EL (cell line): ENCODE results near the gene TMEM39A.

Source experiments
- DNase-seq: peaks from one replicate; pipeline ENCODE4 v3.0.0-alpha.2; 2016

Gene TMEM39A

DNA sequence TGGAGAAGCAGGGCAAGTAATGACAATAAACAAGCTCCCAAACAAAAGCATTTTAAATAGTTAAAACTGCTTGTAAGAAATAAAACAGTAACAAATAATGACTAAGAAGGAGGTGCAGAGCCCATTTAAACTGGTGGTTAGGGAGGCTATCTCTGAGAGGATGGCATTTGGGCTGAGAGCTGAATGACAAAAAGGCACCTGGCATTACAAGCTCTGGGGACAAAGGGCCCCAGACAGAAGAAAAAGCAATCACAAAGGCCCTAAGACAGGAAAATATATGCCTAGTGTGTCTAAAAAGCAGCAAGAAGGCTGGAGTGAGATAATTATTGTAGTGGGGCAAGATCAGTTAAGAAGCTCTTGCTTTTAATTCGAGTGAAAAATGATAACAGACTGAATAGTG lies 9.6 kb downstream of the TMEM39A start:
- DNase-seq, result no peak

DNA sequence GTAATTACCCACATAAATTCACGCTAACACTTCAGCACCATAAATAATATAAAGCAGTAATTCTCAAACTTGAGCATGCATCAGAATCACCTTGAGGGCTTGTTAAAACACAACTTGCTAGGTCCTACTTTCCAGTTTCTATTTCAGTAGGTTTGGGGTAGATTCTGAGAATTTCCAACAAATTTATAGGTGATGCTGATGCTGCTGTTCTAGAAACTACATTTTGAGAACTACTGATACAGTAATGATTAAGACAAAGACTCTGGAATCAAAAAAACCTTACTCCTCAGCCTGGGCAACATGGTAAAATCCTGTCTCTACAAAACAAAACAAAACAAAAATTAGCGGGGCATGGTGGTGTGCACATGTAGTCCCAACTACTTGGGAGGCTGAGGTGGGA lies 18.8 kb downstream of the TMEM39A start:
- DNase-seq, result no peak

DNA sequence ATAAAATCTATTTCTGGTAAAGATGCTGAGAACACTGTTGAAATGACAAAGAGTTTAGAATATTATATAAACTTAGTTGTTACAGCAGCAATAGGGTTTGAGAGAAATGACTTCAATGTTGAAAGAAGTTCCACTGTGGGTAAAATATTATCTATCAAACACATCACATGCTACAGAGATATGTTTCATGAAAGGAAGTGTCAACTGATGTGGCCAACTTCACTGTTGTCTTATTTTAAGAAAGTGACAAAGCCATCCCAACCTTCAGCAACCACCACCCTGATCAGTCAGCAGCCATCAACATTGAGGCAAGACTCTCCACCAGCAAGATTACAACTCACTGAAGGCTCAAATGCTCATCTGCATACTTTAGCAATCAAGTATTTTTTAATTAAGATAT lies 20.2 kb downstream of the TMEM39A start:
- DNase-seq, result no peak

DNA sequence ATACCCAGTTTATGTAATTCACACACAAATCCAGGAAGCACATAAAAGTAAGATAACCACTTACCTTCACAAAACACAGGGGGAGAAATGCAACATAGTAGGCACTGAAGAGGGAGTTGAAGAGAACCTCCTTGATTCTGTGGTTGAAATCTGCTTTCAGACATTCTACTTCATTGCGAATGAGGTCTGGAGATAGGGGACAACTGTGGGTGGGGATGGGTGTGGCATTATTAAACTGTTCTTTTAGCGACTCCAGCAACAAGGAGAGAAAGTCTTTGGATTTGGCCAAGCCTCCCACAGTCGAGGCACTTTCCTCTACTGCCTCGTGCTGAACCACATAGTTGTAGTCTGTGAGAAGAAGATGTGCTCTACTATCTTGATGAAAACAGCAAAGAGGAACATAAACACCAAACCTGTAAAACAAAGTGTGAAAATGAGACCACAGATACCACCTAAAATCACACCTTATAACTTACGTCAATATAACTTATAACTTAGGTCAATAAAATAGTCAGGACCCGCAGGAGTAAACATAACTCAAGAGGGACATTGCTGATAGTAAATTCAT lies 25.6 kb downstream of the TMEM39A start:
- no peak for DNase-seq

DNA sequence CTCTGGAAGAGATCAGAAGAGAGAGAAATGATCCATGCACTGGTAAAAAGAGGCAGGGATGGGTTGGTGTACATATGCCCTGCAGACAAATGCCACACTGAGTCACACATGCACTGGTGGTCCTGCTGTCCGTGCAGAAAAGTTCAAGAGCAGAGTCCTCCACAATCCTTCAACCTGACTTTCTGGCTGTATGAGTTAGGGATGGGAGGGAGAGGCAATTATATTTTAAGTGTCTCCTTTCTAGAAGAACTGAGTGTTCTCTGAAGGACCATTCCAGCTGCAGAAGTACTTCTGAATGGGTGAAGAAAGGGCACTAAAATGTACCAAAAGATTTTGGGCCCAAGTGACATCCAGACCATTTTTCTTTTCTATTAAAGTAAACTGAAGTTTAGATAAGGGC lies 26.4 kb downstream of the TMEM39A start:
- no peak for DNase-seq

DNA sequence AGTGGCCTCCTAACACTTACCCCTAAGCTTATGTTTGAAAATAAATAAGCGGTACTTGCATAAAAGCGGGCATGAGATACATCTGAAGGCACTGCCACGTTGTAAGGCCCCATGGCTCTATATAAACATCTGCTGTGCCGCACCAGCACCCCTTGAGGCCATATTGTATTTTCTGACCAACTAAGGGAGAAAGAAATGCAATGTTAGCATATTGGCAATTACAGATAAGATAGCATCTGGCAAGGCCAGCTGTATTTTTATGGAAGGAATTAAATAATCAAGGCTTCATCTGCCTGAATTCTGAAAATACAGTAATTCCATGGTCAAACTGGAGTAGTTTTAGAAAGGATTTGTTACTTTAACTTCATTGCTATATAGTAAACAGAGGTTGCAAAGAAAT lies 28.7 kb downstream of the TMEM39A start:
- DNase-seq, result no peak

DNA sequence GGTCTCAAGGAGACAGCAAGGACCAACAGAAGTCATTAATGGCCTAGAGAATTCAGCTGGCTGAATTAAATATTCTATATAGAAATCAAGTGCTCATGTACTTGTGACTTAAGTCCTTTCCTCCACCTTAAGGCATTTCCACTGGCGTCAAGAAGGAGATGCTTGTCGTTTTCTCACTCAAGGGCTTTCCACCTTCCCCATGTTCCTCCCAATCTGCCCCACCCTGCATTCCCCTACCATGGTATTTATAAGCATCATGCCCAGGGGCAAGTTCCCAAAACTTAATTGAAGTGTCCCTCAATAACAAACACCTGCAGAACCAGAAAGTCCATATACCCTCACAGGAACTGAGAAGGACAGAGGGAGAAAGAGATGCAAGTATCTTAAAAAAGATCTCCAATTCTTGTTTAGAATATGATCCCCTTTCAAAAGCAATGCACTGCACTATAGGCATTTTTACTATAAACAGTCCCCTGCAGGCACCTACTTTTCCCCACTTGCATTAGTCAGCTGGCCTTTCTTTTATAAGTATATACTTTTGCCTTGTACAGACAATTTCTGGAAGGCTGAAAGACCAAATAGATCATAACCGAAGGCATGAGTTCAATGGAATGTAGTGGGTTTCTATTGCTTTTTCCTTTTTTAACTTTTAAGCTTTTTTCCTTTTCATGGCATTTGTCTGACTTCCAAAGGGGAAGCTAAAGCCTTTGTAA lies 29.6 kb downstream of the TMEM39A start:
- DNase-seq, result no peak

DNA sequence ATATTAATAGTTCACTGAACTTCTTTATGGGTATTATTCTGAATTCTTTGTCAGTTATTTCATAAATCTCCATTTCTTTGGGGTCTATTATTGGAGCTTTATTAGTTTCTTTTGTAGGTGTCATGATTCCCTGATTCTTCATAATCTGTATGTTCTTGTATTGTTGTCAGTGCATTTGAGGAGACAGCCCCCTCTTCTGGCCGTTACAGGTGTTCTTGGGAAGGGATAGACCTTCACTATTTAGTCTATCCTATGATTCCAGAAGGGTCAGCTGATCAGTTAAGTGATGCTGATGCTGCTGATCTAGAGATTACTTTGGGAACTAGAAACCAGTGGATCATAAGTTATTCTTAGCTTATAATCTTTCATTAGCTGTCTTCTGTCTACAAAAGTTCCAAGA lies 34.9 kb downstream of the TMEM39A start:
- DNase-seq, result no peak

DNA sequence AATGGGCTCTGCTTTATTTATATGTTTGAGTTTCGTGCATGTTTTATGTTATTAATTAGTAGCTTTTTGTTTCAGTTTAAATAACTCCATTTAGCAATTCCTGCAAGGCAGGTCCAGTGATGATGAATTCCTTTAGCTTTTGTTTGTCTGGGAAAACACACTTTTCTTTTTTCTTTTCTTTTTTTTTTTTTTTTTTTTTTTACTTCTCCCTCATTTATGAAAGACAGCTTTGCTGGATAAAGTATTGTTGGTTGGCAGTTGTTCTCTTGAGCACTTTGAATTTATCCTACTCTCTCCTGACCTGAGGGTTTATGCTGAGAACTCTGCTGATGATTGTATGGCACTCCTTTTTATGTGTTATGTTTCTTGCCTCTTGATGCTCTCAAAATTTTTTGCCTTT lies 35.7 kb downstream of the TMEM39A start:
- no peak for DNase-seq

DNA sequence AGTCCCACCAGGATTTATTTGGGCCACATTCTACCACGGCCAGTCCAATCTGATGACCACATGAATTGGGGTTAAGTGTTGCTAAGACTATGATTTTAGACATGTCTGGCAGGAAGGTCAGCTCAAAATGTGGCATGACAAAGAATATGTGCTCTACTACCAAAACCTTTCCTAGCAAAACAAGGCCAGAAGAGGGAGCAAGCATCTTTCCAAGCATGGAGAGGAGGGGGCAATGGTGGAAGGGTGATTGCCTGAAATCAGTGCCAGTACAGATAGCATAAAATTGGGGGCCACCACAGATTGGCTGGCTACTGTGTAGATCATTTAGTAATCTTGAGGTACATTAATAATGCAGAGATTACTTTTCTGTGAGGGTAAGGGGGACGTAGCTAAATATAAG lies 43.2 kb downstream of the TMEM39A start:
- DNase-seq, result no peak

DNA sequence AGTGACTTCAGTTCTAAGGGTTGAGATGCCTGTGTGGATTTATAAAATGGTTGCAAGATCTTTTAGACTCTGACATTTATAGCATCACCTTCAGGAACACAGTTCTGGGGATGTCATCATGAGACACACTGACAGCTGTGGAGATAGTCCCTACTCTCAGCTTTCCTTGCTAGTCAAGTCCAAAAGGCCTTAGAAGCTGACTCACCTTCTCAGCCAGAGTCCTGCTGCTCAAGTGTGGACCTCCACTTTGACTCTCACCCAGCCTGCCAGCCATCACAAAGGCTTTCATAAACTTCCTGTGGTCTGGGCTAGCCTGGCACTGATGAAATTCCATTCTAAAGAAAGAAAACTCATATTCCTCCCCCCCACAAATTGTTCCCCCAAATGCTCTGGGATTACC lies 44.8 kb downstream of the TMEM39A start:
- DNase-seq, result peak; percentile 19

DNA sequence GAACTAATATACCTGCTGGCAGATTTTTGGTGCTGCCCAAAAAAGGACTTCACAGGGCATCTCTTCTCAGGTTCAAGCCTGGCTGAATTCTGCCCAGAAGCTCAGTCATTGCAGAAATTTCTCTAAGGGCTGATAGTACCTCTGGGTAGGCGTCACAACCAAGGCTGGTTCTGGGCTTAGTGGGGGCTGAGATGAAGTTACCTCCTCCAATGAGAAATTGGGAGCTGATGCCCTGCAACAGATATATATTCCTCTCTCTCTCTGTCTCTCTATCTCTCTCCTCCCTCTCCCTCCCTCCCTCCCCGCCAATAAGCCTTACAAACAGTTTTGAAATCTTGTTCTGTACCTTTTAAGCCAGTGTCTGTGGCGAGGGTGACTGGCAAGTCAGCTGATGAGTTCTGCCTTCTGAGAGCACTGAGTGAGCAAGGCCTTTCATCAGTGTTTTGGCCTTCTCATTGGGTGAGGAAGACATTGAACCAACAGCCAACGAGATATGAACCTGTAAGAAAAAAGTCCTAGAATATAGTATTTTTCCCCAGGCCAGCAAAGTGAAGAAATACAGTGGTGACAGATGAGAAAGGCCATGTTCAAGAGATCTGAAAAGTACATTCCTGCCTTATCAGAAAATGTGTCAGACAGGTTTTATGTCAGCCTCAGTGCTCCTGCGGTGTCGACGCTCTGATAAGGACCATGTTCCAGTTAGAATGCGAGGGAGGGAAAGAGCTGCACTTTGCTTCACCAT lies 45.5 kb downstream of the TMEM39A start:
- DNase-seq, result no peak

DNA sequence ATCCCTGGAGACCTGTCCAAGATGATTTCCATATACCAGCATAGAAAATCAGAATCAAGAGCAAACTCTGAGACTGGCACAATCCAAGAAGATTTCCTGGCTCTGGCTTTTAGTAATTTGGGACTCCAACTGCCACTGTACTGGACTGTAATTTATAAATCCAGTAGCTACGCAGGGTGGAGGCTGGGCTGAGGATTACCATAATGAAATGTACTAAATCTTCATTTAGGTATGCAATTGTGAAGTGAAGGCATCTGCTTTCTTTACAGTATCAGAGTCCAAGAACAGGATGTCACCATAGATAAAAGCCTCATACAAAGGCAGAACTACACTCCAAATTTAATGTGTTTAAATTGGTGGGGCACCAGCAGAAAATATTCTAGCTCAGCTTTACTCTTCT lies 46.5 kb downstream of the TMEM39A start:
- DNase-seq, result no peak

DNA sequence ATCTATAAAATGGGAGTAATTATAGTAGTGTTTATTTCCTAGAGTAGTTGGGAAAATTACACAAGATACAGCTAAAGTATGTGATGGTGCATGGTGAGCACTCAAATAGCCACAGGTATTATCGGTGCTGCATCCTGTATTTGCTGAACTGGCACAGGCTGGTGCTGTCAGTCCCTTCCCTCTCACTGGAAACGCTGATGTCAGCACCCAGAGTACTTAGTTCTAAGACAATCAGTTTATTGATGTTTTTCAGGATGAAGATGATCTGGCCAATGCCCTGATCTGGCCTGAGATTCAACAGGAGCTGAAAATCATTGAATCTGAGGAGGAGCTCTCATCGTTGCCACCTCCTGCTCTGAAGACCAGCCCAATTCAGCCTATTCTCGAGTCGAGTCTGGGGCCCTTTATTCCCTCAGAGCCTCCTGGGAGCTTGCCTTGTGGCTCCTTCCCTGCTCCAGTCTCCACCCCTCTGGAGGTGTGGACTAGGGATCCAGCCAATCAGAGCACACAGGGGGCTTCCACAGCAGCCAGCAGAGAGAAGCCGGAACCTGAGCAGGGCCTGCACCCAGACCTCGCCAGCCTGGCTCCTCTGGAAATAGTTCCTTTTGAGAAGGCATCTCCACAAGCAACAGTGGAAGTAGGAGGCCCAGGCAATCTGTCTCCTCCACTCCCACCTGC lies 49.7 kb downstream of the TMEM39A start:
- DNase-seq, result no peak

DNA sequence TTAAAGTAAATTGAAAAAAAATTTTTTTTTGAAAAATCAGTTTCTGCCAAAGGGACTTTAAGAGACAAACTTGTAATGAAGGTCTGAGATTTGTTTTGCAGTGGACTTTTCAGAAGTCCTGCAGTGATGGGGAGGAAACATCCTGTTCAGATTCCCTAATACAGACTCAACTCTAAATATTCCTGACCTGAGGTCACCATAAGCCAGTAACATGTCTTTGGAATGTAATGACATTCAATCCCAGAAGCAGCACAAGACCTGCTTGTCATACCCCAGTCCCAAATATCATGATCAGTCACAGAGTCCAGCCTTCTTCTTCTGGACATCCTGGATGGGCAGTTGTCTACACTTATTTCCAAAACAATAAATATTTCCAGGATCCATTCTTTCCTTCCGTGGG lies 53.6 kb downstream of the TMEM39A start:
- peak; percentile 31 for DNase-seq

DNA sequence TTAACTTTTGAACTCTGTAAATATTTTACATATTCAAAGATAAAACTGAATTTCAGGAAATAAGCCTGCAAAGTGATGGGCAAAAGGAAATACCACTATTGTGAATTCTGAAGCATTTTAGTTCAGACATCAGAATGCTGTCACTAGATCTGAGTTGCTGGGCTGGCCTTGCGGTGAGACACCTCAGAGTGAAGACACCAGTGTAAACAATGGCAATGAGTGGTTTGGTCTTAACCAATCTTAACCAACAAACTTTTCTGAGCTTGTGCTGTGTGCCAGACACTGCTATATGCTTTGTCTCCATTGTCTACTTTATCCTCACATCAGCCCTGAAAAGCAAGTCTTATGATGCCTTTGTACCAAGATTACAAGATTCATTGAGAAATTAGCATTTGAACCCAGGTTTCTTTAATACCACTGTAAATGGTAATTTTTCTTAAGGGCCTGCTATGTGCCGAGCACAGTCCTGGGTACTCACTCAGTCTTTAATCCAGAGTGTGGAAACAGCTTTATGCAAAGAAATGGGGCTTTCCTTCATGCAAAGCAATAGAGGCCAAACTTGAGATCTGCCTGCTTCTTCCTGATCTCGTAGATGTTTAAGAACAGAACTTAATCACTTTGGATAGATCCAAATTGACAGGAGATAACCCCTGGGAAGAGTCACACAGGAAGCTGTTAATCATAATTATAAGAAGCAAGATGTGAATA lies 55.0 kb downstream of the TMEM39A start:
- DNase-seq, result no peak

DNA sequence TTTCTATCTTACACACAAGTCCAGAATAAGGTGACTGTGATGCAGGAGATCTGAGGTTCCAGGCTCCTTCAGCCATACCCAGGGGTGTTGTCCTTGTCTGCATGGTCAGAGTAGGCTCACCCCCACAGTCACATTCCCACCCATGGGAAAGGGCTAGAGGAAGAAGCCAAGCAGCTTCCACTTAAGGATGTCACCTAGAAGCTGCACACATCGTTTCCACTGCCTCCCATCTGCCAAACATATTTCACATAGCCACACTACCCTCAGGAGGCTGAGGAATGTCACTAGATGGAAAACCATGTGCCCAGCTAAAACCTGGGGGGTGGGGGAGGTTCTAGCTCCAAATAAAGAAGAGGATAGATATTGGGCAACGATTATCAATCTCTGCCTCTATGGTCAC lies 58.1 kb downstream of the TMEM39A start:
- DNase-seq, result no peak

DNA sequence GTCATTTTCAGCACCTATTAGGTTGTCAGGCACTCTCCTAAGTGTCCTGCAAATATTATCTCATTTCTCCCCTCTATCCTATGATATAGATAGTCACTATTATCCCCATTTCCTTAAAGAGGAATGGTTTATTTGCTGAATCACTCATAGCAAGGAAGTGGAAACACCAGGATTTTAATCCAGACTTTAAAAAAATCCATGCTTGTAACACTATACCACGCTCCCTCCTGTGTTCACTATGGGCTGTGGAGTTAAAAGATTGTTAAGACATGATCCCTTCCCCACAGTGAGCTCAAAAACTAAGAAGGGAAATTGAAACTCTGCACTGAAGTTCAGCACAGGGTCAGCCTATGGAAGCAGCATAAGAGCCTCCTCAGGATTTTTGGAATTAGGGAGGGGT lies 60.2 kb downstream of the TMEM39A start:
- DNase-seq, result no peak

DNA sequence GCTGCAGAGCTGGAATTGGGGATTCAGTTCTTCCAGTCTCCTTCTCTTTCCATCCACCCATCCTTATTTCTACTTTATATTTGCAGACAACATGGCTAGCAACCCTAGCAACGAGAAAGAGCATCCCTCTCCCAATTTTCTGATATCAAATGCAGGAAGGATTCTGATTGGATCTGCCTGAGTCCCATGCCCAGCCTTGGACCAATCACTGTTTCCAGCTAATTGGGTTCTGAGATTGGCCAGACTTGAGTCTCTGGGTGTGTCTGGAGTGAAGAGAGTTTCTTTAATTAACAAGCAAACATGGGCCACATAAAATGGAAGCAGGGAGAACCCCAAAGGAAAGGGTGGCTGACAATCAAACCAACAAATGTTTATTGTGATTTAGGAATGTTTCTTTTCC lies 60.6 kb downstream of the TMEM39A start:
- no peak for DNase-seq

DNA sequence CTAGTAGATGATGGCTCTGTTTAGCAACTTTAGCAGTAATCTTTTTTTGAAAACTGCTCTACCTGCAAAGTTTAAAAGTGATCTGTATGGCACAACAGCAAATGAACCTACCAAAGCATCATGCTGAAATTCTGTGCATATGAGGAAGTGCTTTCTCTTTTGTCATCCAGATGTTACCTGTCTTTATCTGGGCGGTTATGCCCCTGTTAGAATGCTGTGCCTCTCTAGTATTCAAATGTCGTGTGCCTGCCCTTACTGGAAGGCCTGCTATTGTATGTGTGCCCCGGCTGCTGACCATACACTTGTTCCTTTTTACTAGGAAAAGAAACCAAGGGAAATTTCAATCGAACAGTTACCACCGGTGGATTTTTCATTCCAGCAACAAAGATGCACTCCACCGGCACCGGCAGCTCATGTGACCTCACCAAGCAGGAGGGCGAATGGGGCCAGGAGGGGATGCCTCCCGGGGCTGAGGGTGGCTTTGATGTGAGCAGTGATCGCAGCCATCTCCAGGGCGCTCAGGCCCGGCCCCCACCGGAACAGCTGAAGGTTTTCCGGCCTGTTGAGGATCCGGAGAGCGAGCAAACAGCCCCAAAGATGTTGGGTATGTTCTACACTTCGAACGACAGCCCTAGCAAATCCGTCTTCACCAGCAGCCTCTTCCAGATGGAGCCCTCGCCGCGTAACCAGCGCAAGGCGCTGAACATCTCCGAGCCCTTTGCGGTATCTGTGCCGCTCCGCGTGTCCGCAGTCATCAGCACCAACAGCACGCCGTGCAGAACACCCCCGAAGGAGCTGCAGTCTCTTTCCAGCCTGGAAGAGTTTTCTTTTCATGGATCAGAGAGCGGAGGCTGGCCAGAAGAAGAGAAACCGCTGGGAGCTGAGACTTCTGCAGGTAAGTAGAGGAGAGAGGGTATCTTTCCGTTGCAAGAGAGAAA lies 61.6 kb downstream of the TMEM39A start:
- no peak for DNase-seq

DNA sequence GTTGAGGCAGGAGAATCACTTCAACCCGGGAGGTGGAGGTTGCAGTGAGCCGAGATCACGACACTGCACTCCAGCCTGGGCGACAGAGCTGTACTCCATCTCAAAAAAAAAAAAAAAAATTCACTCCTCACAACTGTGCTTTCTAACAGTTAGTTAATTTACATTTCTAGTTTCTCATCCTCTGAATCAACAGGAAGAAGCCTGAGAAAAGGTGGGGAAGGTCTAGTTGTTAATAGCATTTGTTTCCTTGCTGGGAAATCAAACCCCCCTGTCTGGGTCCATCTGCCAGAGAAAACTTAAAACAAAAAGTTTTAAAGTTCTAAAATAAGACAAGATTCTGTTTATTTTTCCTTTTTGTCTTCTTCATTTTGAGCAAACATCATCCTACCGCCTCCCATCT lies 62.3 kb downstream of the TMEM39A start:
- DNase-seq, result no peak

DNA sequence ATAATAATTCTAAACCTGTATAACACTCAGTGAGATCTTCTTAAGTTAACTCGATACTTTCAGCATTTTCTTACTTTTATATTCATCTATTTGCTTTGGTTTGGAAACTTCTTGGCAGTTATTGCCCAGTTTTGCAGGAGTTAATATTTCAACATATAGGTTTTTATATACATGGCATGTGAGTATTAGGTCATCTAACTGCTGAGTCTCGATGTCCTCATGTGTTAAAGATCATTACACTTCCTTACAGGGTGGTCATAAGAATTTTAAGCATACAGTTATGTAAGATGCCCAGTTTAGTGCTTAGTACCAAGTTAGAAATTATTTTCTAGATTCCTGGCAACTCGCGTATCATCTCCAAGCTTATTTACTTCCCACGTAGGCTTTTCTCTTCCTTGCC lies 62.9 kb downstream of the TMEM39A start:
- no peak for DNase-seq
